B cell (primary cell): ENCODE results near the gene IDI2.

Experiments used
- EZH2 ChIP-seq: IDR thresholded peaks from 2 replicates; pipeline ENCODE4 v1.6.1; 2012; ENCODE audit warnings: borderline replicate concordance, low read depth, mild to moderate bottlenecking, moderate library complexity, low read length; ENCODE audit not compliant: insufficient read depth, poor library complexity, severe bottlenecking
- TF ChIP-seq, protein P1 (sequence below): fragments of 200-600 bp; IDR thresholded peaks from one replicate; pipeline ENCODE4 v1.8.0; 2022; ENCODE audit warnings: antibody characterized with exemption, mild to moderate bottlenecking

DNA sequence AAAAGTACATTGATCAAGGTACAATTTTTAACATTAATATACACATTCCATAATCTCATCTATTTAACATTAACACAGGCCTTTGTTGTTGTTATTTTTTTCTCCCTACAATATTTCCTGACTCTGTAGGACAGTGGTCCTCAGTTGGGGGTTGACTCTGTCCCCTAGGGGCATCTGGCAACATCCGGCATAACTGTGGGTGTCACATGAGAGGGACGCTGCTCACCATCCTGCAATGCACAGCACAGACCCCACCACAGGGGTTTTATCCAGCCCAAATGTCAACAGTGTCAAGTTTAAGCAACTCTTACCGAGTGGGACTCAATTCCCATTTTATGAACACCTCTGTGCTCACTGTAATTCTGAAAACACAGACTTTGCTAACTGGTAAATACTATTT, 14.5 kb upstream of the IDI2 start:
- TF ChIP-seq, protein P1, sequence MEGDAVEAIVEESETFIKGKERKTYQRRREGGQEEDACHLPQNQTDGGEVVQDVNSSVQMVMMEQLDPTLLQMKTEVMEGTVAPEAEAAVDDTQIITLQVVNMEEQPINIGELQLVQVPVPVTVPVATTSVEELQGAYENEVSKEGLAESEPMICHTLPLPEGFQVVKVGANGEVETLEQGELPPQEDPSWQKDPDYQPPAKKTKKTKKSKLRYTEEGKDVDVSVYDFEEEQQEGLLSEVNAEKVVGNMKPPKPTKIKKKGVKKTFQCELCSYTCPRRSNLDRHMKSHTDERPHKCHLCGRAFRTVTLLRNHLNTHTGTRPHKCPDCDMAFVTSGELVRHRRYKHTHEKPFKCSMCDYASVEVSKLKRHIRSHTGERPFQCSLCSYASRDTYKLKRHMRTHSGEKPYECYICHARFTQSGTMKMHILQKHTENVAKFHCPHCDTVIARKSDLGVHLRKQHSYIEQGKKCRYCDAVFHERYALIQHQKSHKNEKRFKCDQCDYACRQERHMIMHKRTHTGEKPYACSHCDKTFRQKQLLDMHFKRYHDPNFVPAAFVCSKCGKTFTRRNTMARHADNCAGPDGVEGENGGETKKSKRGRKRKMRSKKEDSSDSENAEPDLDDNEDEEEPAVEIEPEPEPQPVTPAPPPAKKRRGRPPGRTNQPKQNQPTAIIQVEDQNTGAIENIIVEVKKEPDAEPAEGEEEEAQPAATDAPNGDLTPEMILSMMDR, result no peak
- no peak for TF ChIP-seq EZH2
